ENCODE results near the gene PCDHGA1. TPM values are rescaled to one million over a fixed set of nuclear protein-coding genes. Genes with fewer than 3 reads are reported as not detected.

Gene PCDHGA1
- total RNA-seq, 1 experiment from 2014 or later, result 0.64 TPM

DNA sequence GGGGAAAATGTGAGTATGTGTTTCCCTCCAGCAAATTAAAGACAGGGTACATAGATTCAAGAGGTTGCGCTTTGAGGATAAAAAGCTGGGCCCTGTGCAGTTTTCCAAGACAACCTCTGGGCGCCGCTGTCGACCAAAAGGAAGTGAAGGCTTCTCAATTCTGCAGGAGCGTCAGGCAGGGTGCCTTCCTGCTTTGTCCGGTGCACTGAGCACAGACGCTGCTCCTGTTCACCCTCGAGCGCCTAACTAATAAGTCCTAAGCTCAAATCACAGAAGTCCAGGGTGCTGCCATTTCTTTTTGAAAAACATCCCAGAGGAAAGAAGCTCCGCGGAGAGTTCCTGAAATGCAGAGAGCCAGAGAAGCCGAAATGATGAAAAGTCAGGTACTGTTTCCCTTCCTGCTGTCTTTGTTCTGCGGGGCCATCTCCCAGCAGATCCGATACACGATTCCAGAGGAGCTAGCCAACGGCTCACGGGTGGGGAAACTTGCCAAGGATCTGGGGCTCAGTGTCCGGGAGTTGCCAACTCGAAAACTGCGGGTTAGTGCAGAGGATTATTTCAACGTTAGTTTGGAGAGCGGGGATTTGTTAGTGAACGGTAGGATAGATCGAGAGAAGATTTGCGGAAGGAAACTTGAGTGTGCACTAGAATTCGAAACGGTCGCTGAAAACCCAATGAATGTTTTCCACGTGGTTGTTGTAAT lies 19.8 kb downstream of the PCDHGA1 start, which contains the start of gene PCDHGB1:
Gene PCDHGB1, plus strand, starts transcription at position 183 of the 703 bp plus-strand sequence. Its CDS starts 162 bp downstream, at position 345.
- intact Hi-C loops (cut with micrococcal nuclease; ENCODE audit: unreplicated experiment), result no loop called here
- H3K36me3 ChIP-seq (ENCODE audit: control insufficient read depth, insufficient read depth, low read length), result no peaks in the 10 kb centered on the region
- TF ChIP-seq, protein P1, sequence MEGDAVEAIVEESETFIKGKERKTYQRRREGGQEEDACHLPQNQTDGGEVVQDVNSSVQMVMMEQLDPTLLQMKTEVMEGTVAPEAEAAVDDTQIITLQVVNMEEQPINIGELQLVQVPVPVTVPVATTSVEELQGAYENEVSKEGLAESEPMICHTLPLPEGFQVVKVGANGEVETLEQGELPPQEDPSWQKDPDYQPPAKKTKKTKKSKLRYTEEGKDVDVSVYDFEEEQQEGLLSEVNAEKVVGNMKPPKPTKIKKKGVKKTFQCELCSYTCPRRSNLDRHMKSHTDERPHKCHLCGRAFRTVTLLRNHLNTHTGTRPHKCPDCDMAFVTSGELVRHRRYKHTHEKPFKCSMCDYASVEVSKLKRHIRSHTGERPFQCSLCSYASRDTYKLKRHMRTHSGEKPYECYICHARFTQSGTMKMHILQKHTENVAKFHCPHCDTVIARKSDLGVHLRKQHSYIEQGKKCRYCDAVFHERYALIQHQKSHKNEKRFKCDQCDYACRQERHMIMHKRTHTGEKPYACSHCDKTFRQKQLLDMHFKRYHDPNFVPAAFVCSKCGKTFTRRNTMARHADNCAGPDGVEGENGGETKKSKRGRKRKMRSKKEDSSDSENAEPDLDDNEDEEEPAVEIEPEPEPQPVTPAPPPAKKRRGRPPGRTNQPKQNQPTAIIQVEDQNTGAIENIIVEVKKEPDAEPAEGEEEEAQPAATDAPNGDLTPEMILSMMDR (IDR thresholded peaks at IDR 0.05; ENCODE audit: insufficient read depth in 1 of 2, low read depth in 1 of 2, low read length in 1 of 2, severe bottlenecking in 1 of 2, unreplicated experiment in 1 of 2), result peak; percentile 33 to 47
- Mint-ChIP-seq H3K9me3 (ENCODE audit: unreplicated experiment) (peaks cover 10% of the 10 kb centered on the region), H3K36me3 (ENCODE audit: insufficient read depth, unreplicated experiment) (peaks cover 5% of the 10 kb centered on the region), H3K4me3 (ENCODE audit: unreplicated experiment) (peak within 1 kb of the TSS; percentile 64), H3K4me1 (ENCODE audit: low read depth, unreplicated experiment) (no peaks in the 10 kb centered on the region), H3K27ac (ENCODE audit: unreplicated experiment) (no peak within 1 kb of the TSS), H3K27me3 (ENCODE audit: insufficient read depth, unreplicated experiment) (no peaks in the 10 kb centered on the region)
- no peaks in the 10 kb centered on the region for H3K4me1 ChIP-seq
- CTCF ChIA-PET, result interaction anchor here (0.6 to 1.3 kb wide), 2 partner anchors 11 to 47 kb away, joined by 3 to 4 read pairs; partner anchors contain the start of gene PCDHGB5
- DNase-seq, result peak in 1 of 2 experiments; percentile 49
- no peaks in the 10 kb centered on the region; the same call in 1 of the 2 replicates for H3K9me3 ChIP-seq
- BruUV-seq (replicated peaks), result no TSS peak
- POLR2A ChIA-PET, result no interaction called here
- no peaks in the 10 kb centered on the region for H3K27me3 ChIP-seq (replicated peaks; ENCODE audit: control insufficient read depth, insufficient read depth, low read length)
- H3K4me3 ChIP-seq (ENCODE audit: low read depth, low read length), result no peak within 1 kb of the TSS

DNA sequence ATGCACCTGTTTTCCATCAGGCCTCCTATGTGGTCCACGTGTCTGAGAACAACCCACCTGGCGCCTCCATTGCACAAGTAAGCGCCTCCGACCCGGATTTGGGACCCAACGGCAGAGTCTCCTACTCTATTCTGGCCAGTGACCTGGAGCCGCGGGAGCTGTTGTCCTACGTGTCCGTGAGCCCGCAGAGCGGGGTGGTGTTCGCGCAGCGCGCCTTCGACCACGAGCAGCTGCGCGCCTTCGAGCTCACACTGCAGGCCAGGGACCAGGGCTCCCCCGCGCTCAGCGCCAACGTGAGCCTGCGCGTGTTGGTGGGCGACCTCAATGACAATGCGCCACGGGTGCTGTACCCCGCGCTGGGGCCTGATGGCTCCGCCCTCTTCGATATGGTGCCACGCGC lies 21.3 kb downstream of the PCDHGA1 start:
- Histone ChIP-seq H3K27me3 (replicated peaks; ENCODE audit: control insufficient read depth, insufficient read depth, low read length) (no peaks in the 10 kb centered on the region), H3K36me3 (ENCODE audit: control insufficient read depth, insufficient read depth, low read length) (no peaks in the 10 kb centered on the region), H3K4me1 (no peaks in the 10 kb centered on the region), H3K9me3 (no peaks in the 10 kb centered on the region; the same call in 1 of the 2 replicates), H3K4me3 (ENCODE audit: low read depth, low read length) (no peak overlapping the region)
- Mint-ChIP-seq H3K4me3 (ENCODE audit: unreplicated experiment) (no peak overlapping the region), H3K27me3 (ENCODE audit: insufficient read depth, unreplicated experiment) (no peaks in the 10 kb centered on the region), H3K9me3 (ENCODE audit: unreplicated experiment) (peaks cover 10% of the 10 kb centered on the region), H3K4me1 (ENCODE audit: low read depth, unreplicated experiment) (no peaks in the 10 kb centered on the region), H3K27ac (ENCODE audit: unreplicated experiment) (no peak overlapping the region), H3K36me3 (ENCODE audit: insufficient read depth, unreplicated experiment) (peaks cover 5% of the 10 kb centered on the region)
- intact Hi-C loops (cut with micrococcal nuclease; ENCODE audit: unreplicated experiment), result no loop called here
- POLR2A ChIA-PET, result no interaction called here
- TF ChIP-seq, protein P1 (IDR thresholded peaks at IDR 0.05; ENCODE audit: insufficient read depth in 1 of 2, low read depth in 1 of 2, low read length in 1 of 2, severe bottlenecking in 1 of 2, unreplicated experiment in 1 of 2), result no peak
- DNase-seq, result no peak
- CTCF ChIA-PET, result no interaction called here
- BruUV-seq (replicated peaks), result no TSS peak

DNA sequence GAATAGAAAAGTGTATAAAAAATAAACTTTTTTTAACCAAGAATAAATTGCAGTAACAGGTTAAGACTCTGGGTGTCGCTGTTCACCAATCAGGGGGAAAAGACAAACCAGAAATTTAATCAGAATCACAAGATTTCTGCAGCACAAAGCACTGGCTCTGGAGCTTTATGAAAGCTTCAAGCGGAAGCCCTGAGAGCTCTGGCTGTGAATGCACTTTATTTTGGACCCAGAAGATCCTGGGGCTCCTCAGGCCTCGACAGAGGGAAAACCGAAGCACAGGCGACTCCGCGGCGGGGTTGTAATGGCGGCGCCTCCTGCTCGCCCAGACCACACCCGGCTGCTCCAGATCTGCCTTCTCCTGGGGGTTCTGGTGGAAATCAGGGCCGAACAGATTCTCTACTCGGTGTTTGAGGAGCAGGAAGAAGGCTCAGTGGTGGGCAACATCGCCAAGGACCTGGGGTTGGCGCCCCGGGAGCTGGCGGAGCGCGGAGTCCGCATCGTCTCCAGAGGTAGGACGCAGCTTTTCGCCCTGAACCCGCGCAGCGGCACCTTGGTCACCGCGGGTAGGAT lies 24.7 kb downstream of the PCDHGA1 start, which contains the start of gene PCDHGA4:
Gene PCDHGA4, plus strand, starts transcription at position 122 of the 570 bp plus-strand sequence. Its CDS starts 87 bp downstream, at position 209.
- Histone ChIP-seq H3K36me3 (ENCODE audit: control insufficient read depth, insufficient read depth, low read length) (no peaks in the 10 kb centered on the region), H3K4me1 (no peaks in the 10 kb centered on the region), H3K9me3 (no peaks in the 10 kb centered on the region; the same call in 1 of the 2 replicates), H3K4me3 (ENCODE audit: low read depth, low read length) (no peak within 1 kb of the TSS), H3K27me3 (replicated peaks; ENCODE audit: control insufficient read depth, insufficient read depth, low read length) (no peaks in the 10 kb centered on the region)
- TF ChIP-seq, protein P1 (IDR thresholded peaks at IDR 0.05; ENCODE audit: insufficient read depth in 1 of 2, low read depth in 1 of 2, low read length in 1 of 2, severe bottlenecking in 1 of 2, unreplicated experiment in 1 of 2), result peak; percentile 20 to 22
- Mint-ChIP-seq H3K4me3 (ENCODE audit: unreplicated experiment) (no peak within 1 kb of the TSS), H3K36me3 (ENCODE audit: insufficient read depth, unreplicated experiment) (peaks cover 5% of the 10 kb centered on the region), H3K27me3 (ENCODE audit: insufficient read depth, unreplicated experiment) (no peaks in the 10 kb centered on the region), H3K9me3 (ENCODE audit: unreplicated experiment) (peaks cover 15% of the 10 kb centered on the region), H3K27ac (ENCODE audit: unreplicated experiment) (no peak within 1 kb of the TSS), H3K4me1 (ENCODE audit: low read depth, unreplicated experiment) (no peaks in the 10 kb centered on the region)
- ChIA-PET CTCF (no interaction called here), POLR2A (no interaction called here)
- BruUV-seq (replicated peaks), result no TSS peak
- DNase-seq, result no peak
- intact Hi-C loops (cut with micrococcal nuclease; ENCODE audit: unreplicated experiment), result no loop called here
